ENCODE results near the gene ATP6V1G3.
"Not testable (repeated sequence)": the region's sequence is repeated elsewhere in the genome, so short reads cannot be mapped to it uniquely, and the experiment has no call there.

The ATP6V1G3 gene

DNA sequence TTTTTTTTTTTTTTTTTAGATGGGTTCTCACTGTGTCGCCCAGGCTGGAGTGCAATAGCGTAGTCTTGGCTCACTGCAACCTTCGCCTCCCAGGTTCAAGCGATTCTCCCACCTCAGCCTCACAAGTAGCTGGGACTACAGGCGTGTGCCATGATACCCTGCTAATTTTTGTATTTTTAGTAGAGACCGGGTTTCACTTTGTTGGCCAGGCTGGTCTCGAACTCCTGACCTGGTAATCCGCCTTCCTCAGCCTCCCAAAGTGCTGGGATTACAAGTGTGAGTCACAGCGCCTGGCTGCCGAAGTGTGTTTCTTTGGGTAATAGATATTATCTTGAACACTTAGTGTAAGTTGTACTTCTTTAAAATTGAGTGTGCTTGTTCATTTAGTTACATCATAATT is 16.4 kb downstream of the ATP6V1G3 start:
- DNase-seq (ENCODE audit: low spot score); H2AK5ac ChIP-seq (ENCODE audit: low read depth, low read length); H3K4me3 ChIP-seq (ENCODE audit: low read length in 2 of 2); H3K18ac ChIP-seq (ENCODE audit: low read length); H2BK12ac ChIP-seq (ENCODE audit: low read length); H3K27ac ChIP-seq (replicated peaks; ENCODE audit: low read length); H2BK5ac ChIP-seq (ENCODE audit: low read length); H3K27me3 ChIP-seq (ENCODE audit: control insufficient read depth in 3 of 3, insufficient read depth in 3 of 3, low read depth in 1 of 3, low read length in 3 of 3); H3K36me3 ChIP-seq (replicated peaks in 1 of 2; ENCODE audit: control insufficient read depth in 2 of 2, insufficient read depth in 2 of 2, low read length in 2 of 2); H3K14ac ChIP-seq (ENCODE audit: low read length); H2BK120ac ChIP-seq (ENCODE audit: low read depth, low read length); H3K4me1 ChIP-seq (ENCODE audit: control insufficient read depth in 2 of 2, insufficient read depth in 1 of 2, low read depth in 1 of 2, low read length in 2 of 2); H3K9ac ChIP-seq (ENCODE audit: low read depth, low read length, poor library complexity); H3K9me3 ChIP-seq (replicated peaks in 1 of 2; ENCODE audit: control insufficient read depth in 2 of 2, insufficient read depth in 1 of 2, low read depth in 1 of 2, low read length in 2 of 2); H3K4ac ChIP-seq (ENCODE audit: low read length); H3K79me1 ChIP-seq (ENCODE audit: low read depth, low read length); H3K4me2 ChIP-seq (ENCODE audit: insufficient read depth, low read length, poor library complexity, severe bottlenecking); H4K8ac ChIP-seq (ENCODE audit: low read depth, low read length); H3K23ac ChIP-seq (ENCODE audit: low read depth, low read length, poor library complexity); H2BK15ac ChIP-seq (ENCODE audit: low read length); H4K91ac ChIP-seq (ENCODE audit: low read depth, low read length, poor library complexity); H2AFZ ChIP-seq (ENCODE audit: low read length): not testable (repeated sequence)
- WGBS, 2 donors (ENCODE audit: extremely low coverage in 2 of 2, insufficient read length in 2 of 2, insufficient replicate concordance in 1 of 2), result no CpG with 5 or more reads among the region's 10 CpGs

DNA sequence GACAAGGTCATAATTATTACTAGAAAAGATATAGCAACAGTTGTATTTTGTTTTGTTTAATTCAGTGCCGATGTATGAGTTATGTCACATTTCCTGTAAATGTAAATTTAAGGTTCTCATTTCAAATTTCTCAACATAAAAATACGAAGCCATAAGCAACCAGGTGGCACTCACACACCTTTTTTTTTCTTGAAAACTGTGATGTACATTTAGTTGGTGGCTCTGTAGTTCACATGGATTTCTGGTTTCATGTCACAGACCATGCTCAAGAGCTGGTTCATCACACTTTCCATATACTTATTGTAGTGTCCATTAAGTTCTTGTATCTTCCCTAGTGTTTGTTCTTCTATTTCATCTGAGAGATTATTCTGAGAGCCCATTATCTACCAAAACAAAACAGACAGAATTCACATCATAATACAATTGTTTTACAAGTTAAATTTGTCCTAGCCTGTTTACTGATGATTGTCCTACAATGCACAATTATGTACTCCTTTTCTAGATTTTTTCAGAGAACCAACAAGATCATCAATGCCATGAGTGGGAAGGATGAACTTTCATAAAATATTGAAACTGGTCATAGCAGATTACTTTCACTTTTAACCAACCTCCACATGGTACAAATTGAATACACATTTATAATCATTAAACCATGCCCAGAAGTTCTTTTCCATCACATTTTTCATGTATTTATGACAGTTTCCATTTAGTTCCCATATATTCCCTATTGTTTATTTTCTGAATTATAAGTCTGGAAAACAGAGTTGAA is 17.1 kb downstream of the ATP6V1G3 start:
- Histone ChIP-seq H3K4me1 (ENCODE audit: control insufficient read depth in 2 of 2, insufficient read depth in 1 of 2, low read depth in 1 of 2, low read length in 2 of 2) (no peaks in the 10 kb centered on the region), H3K27me3 (ENCODE audit: control insufficient read depth in 3 of 3, insufficient read depth in 3 of 3, low read depth in 1 of 3, low read length in 3 of 3) (no peaks in the 10 kb centered on the region), H2AK5ac (ENCODE audit: low read depth, low read length) (no peak overlapping the region), H2AFZ (ENCODE audit: low read length) (no peak overlapping the region), H4K8ac (ENCODE audit: low read depth, low read length) (no peak overlapping the region), H3K14ac (ENCODE audit: low read length) (no peak overlapping the region), H3K4ac (ENCODE audit: low read length) (no peak overlapping the region), H3K4me3 (ENCODE audit: low read length in 2 of 2) (no peak overlapping the region), H3K79me1 (ENCODE audit: low read depth, low read length) (no peaks in the 10 kb centered on the region), H2BK15ac (ENCODE audit: low read length) (no peak overlapping the region), H3K27ac (replicated peaks; ENCODE audit: low read length) (no peak overlapping the region), H3K9ac (ENCODE audit: low read depth, low read length, poor library complexity) (no peak overlapping the region), H3K18ac (ENCODE audit: low read length) (no peak overlapping the region), H3K9me3 (replicated peaks in 1 of 2; ENCODE audit: control insufficient read depth in 2 of 2, insufficient read depth in 1 of 2, low read depth in 1 of 2, low read length in 2 of 2) (no peaks in the 10 kb centered on the region), H3K4me2 (ENCODE audit: insufficient read depth, low read length, poor library complexity, severe bottlenecking) (no peak overlapping the region), H2BK5ac (ENCODE audit: low read length) (no peak overlapping the region), H2BK12ac (ENCODE audit: low read length) (no peak overlapping the region), H3K36me3 (replicated peaks in 1 of 2; ENCODE audit: control insufficient read depth in 2 of 2, insufficient read depth in 2 of 2, low read length in 2 of 2) (no peaks in the 10 kb centered on the region), H2BK120ac (ENCODE audit: low read depth, low read length) (no peak overlapping the region), H4K91ac (ENCODE audit: low read depth, low read length, poor library complexity) (no peak overlapping the region), H3K23ac (ENCODE audit: low read depth, low read length, poor library complexity) (no peak overlapping the region)
- DNase-seq (ENCODE audit: low spot score), result no peak
- no CpG with 5 or more reads among the region's 2 CpGs for WGBS, 2 donors (ENCODE audit: extremely low coverage in 2 of 2, insufficient read length in 2 of 2, insufficient replicate concordance in 1 of 2)

DNA sequence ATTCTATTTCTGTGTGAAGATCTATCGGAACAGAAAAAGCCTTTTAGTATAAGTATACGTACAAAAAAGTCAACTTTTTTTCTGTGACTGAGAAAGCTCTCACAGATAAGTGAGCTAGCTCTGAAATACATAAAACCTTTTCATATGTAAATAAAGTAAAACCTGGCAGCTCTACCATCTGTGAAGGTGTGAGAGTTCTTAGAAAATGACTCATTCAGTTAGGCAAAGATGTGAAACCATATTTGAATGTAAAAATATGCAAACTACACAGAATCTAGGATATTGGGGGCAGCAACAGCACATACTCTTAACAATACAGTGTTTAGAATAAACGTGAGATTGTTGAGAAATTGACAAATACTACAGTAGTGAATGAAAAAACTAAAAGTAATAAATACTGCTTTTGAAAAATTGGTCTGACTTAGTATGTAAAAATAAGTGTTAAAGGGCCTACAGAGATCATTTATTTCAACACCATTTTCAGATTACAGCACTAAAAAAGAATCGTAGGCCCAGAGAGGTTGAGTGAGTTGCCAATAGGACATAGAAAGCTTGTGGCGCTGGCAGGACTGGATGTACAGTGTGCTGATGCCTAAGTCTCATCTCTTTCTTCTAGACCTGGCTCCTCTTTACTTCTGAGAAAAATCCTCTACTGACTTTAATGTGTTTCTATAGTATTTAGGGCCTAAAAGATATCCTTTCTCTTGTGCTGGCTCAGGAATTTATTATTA is 19.8 kb downstream of the ATP6V1G3 start:
- Histone ChIP-seq H3K36me3 (replicated peaks in 1 of 2; ENCODE audit: control insufficient read depth in 2 of 2, insufficient read depth in 2 of 2, low read length in 2 of 2) (no peaks in the 10 kb centered on the region), H2AK5ac (ENCODE audit: low read depth, low read length) (no peak overlapping the region), H4K91ac (ENCODE audit: low read depth, low read length, poor library complexity) (no peak overlapping the region), H2AFZ (ENCODE audit: low read length) (no peak overlapping the region), H3K14ac (ENCODE audit: low read length) (no peak overlapping the region), H3K4ac (ENCODE audit: low read length) (no peak overlapping the region), H3K9me3 (replicated peaks in 1 of 2; ENCODE audit: control insufficient read depth in 2 of 2, insufficient read depth in 1 of 2, low read depth in 1 of 2, low read length in 2 of 2) (no peaks in the 10 kb centered on the region), H2BK120ac (ENCODE audit: low read depth, low read length) (no peak overlapping the region), H3K27me3 (ENCODE audit: control insufficient read depth in 3 of 3, insufficient read depth in 3 of 3, low read depth in 1 of 3, low read length in 3 of 3) (no peaks in the 10 kb centered on the region), H3K4me3 (ENCODE audit: low read length in 2 of 2) (no peak overlapping the region), H2BK5ac (ENCODE audit: low read length) (no peak overlapping the region), H2BK15ac (ENCODE audit: low read length) (no peak overlapping the region), H3K18ac (ENCODE audit: low read length) (no peak overlapping the region), H3K9ac (ENCODE audit: low read depth, low read length, poor library complexity) (no peak overlapping the region), H4K8ac (ENCODE audit: low read depth, low read length) (no peak overlapping the region), H2BK12ac (ENCODE audit: low read length) (no peak overlapping the region), H3K4me1 (ENCODE audit: control insufficient read depth in 2 of 2, insufficient read depth in 1 of 2, low read depth in 1 of 2, low read length in 2 of 2) (no peaks in the 10 kb centered on the region), H3K79me1 (ENCODE audit: low read depth, low read length) (no peaks in the 10 kb centered on the region), H3K27ac (replicated peaks; ENCODE audit: low read length) (no peak overlapping the region), H3K23ac (ENCODE audit: low read depth, low read length, poor library complexity) (no peak overlapping the region), H3K4me2 (ENCODE audit: insufficient read depth, low read length, poor library complexity, severe bottlenecking) (no peak overlapping the region)
- no peak for DNase-seq (ENCODE audit: low spot score)
- WGBS, 2 donors (ENCODE audit: extremely low coverage in 2 of 2, insufficient read length in 2 of 2, insufficient replicate concordance in 1 of 2), result no CpG with 5 or more reads among the region's 5 CpGs

DNA sequence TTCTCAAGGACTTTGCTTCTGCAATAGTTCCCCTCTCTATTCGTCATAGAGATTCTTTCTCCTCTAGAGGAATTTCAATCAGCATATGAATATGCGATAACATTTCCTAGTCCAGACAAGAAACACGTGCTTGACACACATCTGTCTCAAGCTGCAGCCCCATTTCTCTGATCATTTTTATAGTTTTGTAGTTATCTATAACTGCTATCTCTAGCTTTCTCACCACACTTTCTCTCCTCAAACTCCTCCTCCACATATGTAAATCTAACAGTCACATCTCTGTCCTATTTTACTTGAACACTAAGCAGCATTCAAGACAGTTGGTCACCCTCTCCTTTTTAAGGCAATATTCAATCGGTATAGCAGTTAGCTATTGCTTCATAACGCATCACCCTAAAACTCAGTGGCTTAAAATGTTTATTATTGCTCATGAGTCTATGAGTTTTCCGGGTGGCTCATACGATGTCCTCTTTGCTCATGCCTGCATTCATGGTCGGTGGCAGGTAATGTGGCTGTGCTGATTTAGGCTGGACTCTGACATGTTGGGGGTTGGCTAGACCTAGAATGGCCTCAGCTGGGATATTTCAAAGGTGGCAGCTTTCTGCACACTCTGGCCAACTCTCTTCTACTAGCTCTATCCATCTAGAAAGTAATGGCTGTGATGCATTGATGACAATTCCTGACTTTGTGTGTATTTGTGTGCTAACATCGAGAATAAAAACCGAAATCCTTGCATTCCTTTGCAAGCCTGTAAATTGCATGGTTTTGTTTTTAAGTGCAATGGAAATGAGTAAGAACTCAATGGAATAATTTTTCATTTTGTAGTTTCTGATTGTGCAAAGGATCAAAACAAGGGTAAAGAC is 20.6 kb downstream of the ATP6V1G3 start:
- Histone ChIP-seq H3K18ac (ENCODE audit: low read length) (no peak overlapping the region), H4K8ac (ENCODE audit: low read depth, low read length) (no peak overlapping the region), H3K4me1 (ENCODE audit: control insufficient read depth in 2 of 2, insufficient read depth in 1 of 2, low read depth in 1 of 2, low read length in 2 of 2) (no peaks in the 10 kb centered on the region), H3K27ac (replicated peaks; ENCODE audit: low read length) (no peak overlapping the region), H3K9me3 (replicated peaks in 1 of 2; ENCODE audit: control insufficient read depth in 2 of 2, insufficient read depth in 1 of 2, low read depth in 1 of 2, low read length in 2 of 2) (no peaks in the 10 kb centered on the region), H2BK5ac (ENCODE audit: low read length) (no peak overlapping the region), H3K23ac (ENCODE audit: low read depth, low read length, poor library complexity) (no peak overlapping the region), H2BK15ac (ENCODE audit: low read length) (no peak overlapping the region), H3K27me3 (ENCODE audit: control insufficient read depth in 3 of 3, insufficient read depth in 3 of 3, low read depth in 1 of 3, low read length in 3 of 3) (no peaks in the 10 kb centered on the region), H2BK12ac (ENCODE audit: low read length) (no peak overlapping the region), H3K36me3 (replicated peaks in 1 of 2; ENCODE audit: control insufficient read depth in 2 of 2, insufficient read depth in 2 of 2, low read length in 2 of 2) (no peaks in the 10 kb centered on the region), H3K14ac (ENCODE audit: low read length) (no peak overlapping the region), H2AFZ (ENCODE audit: low read length) (no peak overlapping the region), H3K4me3 (ENCODE audit: low read length in 2 of 2) (no peak overlapping the region), H2BK120ac (ENCODE audit: low read depth, low read length) (no peak overlapping the region), H3K4me2 (ENCODE audit: insufficient read depth, low read length, poor library complexity, severe bottlenecking) (no peak overlapping the region), H2AK5ac (ENCODE audit: low read depth, low read length) (no peak overlapping the region), H3K9ac (ENCODE audit: low read depth, low read length, poor library complexity) (no peak overlapping the region), H4K91ac (ENCODE audit: low read depth, low read length, poor library complexity) (no peak overlapping the region), H3K79me1 (ENCODE audit: low read depth, low read length) (no peaks in the 10 kb centered on the region), H3K4ac (ENCODE audit: low read length) (no peak overlapping the region)
- WGBS, 2 donors (ENCODE audit: extremely low coverage in 2 of 2, insufficient read length in 2 of 2, insufficient replicate concordance in 1 of 2), result no CpG with 5 or more reads among the region's 10 CpGs
- no peak for DNase-seq (ENCODE audit: low spot score)
